ENCODE results near the gene GATB.

GRCh38 chr4:151782296-151782695 is 21.5 kb upstream of the GATB start:
- no peak for TF ChIP-seq POLR2AphosphoS5 (IDR thresholded peaks at IDR 0.05)
- TF ChIP-seq CTCF (IDR thresholded peaks at IDR 0.05), result no peak
- no peak for TF ChIP-seq POLR2A (IDR thresholded peaks at IDR 0.05)
- no peak for TF ChIP-seq EP300 (IDR thresholded peaks at IDR 0.05)
